Endothelial cell of umbilical vein (primary cell): ENCODE measurements around the gene SFTPB. TPM values are rescaled to one million over a fixed set of nuclear protein-coding genes. Genes with fewer than 3 reads are reported as not detected.

Experiments used
- BruUV-seq: library from RNA; stranded (reverse); fragments of 400-500 nt; replicated peaks from 2 replicates; lab custom pipeline; 2021; lab: Mats Ljungman, UMichigan
- CTCF ChIA-PET: fragments of 300-600, 350-600 bp; sonication (Branson Sonifier 250); formaldehyde crosslinking; loops from one replicate; lab custom pipeline; 2021; ENCODE audit warnings: antibody characterized with exemption, inconsistent platforms; lab: Charles Lee
- POLR2A ChIA-PET: fragments of 300-600, 350-600 bp; sonication (Branson Sonifier 250); formaldehyde crosslinking; loops from one replicate; lab custom pipeline; 2021; ENCODE audit warnings: antibody characterized with exemption, inconsistent platforms; lab: Charles Lee
- DNase-seq: peaks from one replicate; pipeline ENCODE4 v3.0.0-alpha.2; 2011; ENCODE audit warnings: low read depth, low spot score
- FAIRE-seq: peaks from 2 replicates; lab custom pipeline; 2011; peaks lifted over from hg19 to GRCh38; lab: Jason Lieb, UNC
- H2AFZ ChIP-seq: 2 replicates; pipeline ENCODE4 v1.6.0; 2012; ENCODE audit warnings: low read depth, low read length, control low read depth, inconsistent platforms
- H3K27ac ChIP-seq: 2 replicates; pipeline ENCODE4 v1.5.1; 2011; ENCODE audit warnings: low read depth, mild to moderate bottlenecking, control low read depth, low read length, moderate library complexity; ENCODE audit not compliant: insufficient read depth
- H3K27me3 ChIP-seq, 2 experiments: 2 replicates each; pipeline versions ENCODE4 v1.6.0 to v1.6.1; 2011; ENCODE audit warnings: low read length in 2 of 2, mixed read lengths in 1 of 2; ENCODE audit not compliant: control insufficient read depth in 2 of 2, insufficient read depth in 2 of 2
- H3K36me3 ChIP-seq, 2 experiments: 2 replicates in 1 of 2; 3 replicates in 1 of 2; pipeline ENCODE4 v1.5.1; 2011; ENCODE audit warnings: low read length in 2 of 2, mild to moderate bottlenecking in 1 of 2, moderate library complexity in 1 of 2; ENCODE audit not compliant: control insufficient read depth in 2 of 2, insufficient read depth in 2 of 2; ENCODE audit errors: extremely low read depth in 1 of 2
- H3K4me1 ChIP-seq: 3 replicates; pipeline ENCODE4 v1.5.1; 2011; ENCODE audit warnings: mild to moderate bottlenecking, low read length; ENCODE audit not compliant: control insufficient read depth, insufficient read depth; ENCODE audit errors: extremely low read depth
- H3K4me2 ChIP-seq: 2 replicates; pipeline ENCODE4 v1.6.1; 2011; ENCODE audit warnings: low read length, control low read depth, mixed read lengths; ENCODE audit not compliant: insufficient read depth
- H3K4me3 ChIP-seq, 3 experiments: fragments of 200-600 bp in 1 of 3; sonication (generic), shearing (Covaris generic) in 1 of 3; replicated peaks in 1 of 3; 2 replicates each; pipeline ENCODE4 v1.5.1; 2011 to 2016; ENCODE audit warnings: control low read depth in 3 of 3, low read length in 3 of 3, mild to moderate bottlenecking in 2 of 3, inconsistent platforms in 1 of 3, low read depth in 1 of 3, moderate library complexity in 1 of 3; ENCODE audit not compliant: insufficient read depth in 1 of 3
- H3K79me2 ChIP-seq: 2 replicates; pipeline ENCODE4 v1.6.0; 2012; ENCODE audit warnings: low read length, inconsistent platforms; ENCODE audit not compliant: control insufficient read depth, insufficient read depth
- H3K9ac ChIP-seq: replicated peaks from 2 replicates; pipeline ENCODE3; 2011; ENCODE audit warnings: low read length, control low read depth; ENCODE audit not compliant: insufficient read depth; ENCODE audit errors: extremely low read depth
- H3K9me1 ChIP-seq: replicated peaks from 3 replicates; pipeline ENCODE4 v1.6.0; 2011; ENCODE audit warnings: mild to moderate bottlenecking, low read length; ENCODE audit not compliant: control insufficient read depth, insufficient read depth; ENCODE audit errors: extremely low read depth
- H3K9me3 ChIP-seq: replicated peaks from 2 replicates; pipeline ENCODE4 v1.5.1; 2012; ENCODE audit warnings: low read length, inconsistent platforms; ENCODE audit not compliant: control insufficient read depth, insufficient read depth
- H4K20me1 ChIP-seq: replicated peaks from 2 replicates; pipeline ENCODE3; 2011; ENCODE audit warnings: mild to moderate bottlenecking, low read length; ENCODE audit not compliant: control insufficient read depth, insufficient read depth; ENCODE audit errors: extremely low read depth
- CTCF ChIP-seq, 2 donors: IDR thresholded peaks; 1 replicate in 1 of 2; 2 replicates in 1 of 2; pipeline ENCODE4 v1.5.1; 2011; ENCODE audit warnings: low read length in 2 of 2, mild to moderate bottlenecking in 2 of 2, moderate library complexity in 2 of 2, control low read depth in 1 of 2, inconsistent platforms in 1 of 2, low read depth in 1 of 2; ENCODE audit not compliant: insufficient read depth in 1 of 2; ENCODE audit errors: extremely low read depth in 1 of 2
- EZH2 ChIP-seq: IDR thresholded peaks from 2 replicates; pipeline ENCODE4 v1.6.1; 2012; ENCODE audit warnings: borderline replicate concordance, low read depth, mild to moderate bottlenecking, moderate library complexity, low read length, inconsistent platforms; ENCODE audit not compliant: severe bottlenecking
- FOS ChIP-seq: IDR thresholded peaks from 2 replicates; pipeline ENCODE4 v1.6.1; 2011; ENCODE audit warnings: mild to moderate bottlenecking, low read length, moderate library complexity, borderline replicate concordance; ENCODE audit not compliant: insufficient read depth
- GATA2 ChIP-seq: IDR thresholded peaks from 2 replicates; pipeline ENCODE4 v1.7.0; 2011; ENCODE audit warnings: low read depth, mild to moderate bottlenecking, moderate library complexity, mixed read lengths, low read length; ENCODE audit not compliant: insufficient read length, insufficient read depth
- JUN ChIP-seq: IDR thresholded peaks from 2 replicates; pipeline ENCODE4 v1.6.1; 2011; ENCODE audit warnings: borderline replicate concordance, low read depth; ENCODE audit not compliant: insufficient read length, insufficient read depth
- MAX ChIP-seq: IDR thresholded peaks from 2 replicates; pipeline ENCODE4 v1.6.1; 2011; ENCODE audit not compliant: insufficient read depth, insufficient read length
- MYC ChIP-seq: IDR thresholded peaks from one replicate; pipeline ENCODE4 v1.6.1; 2011; ENCODE audit warnings: mild to moderate bottlenecking, low read depth, low read length
- POLR2A ChIP-seq: IDR thresholded peaks from 2 replicates; pipeline ENCODE4 v1.6.1; 2012; ENCODE audit warnings: low read depth, mild to moderate bottlenecking, control low read depth, low read length
- POLR2AphosphoS5 ChIP-seq: IDR thresholded peaks from 2 replicates; pipeline ENCODE4 v1.6.1; 2012; ENCODE audit warnings: low read depth, mild to moderate bottlenecking, control low read depth, low read length, moderate library complexity; ENCODE audit not compliant: insufficient read depth
- dilution Hi-C: fragments of 300-500 bp; cut with MboI; formaldehyde crosslinking; loops from one replicate; pipeline ENCODE4 v1.15.0; 2019; ENCODE audit warnings: low sequenced_read_pairs; ENCODE audit not compliant: extremely low pct_ligation_motif_present
- intact Hi-C: fragments of 100-400 bp; cut with micrococcal nuclease; formaldehyde crosslinking; loops from one replicate; pipeline ENCODE4 v1.10.0; 2022
- polyA plus RNA-seq, 4 experiments: library from polyadenylated mRNA; depleted of rRNA in 3 of 4; stranded (reverse) in 3 of 4; unstranded in 1 of 4; fragments of >200 nt; gene quantifications; 2 replicates each; pipeline versions ENCODE4 v1.2.1 to v1.2.3, GENCODE V29; 2011 to 2012; ENCODE audit warnings: missing spikeins in 1 of 4
- total RNA-seq: library from RNA; stranded (reverse); gene quantifications from 2 replicates; pipeline ENCODE4 v1.2.3, GENCODE V29; 2021

Gene SFTPB
- total and polyA plus RNA-seq, 2 donors (not counting 3 experiments of a cell fraction or from before 2014, with no cell fraction given), result not detected

- Histone ChIP-seq H3K4me3 (no peak overlapping the region), H2AFZ (no peak overlapping the region), H3K9me1 (no peaks in the 10 kb centered on the region), H3K79me2 (no peaks in the 10 kb centered on the region), H3K27ac (no peak overlapping the region), H3K9ac (no peak overlapping the region), H3K4me2 (no peak overlapping the region), H3K36me3 (peaks cover 2 to 19% of the 10 kb centered on the region in 2 experiments), H3K9me3 (no peaks in the 10 kb centered on the region), H3K4me1 (peaks cover 16% of the 10 kb centered on the region), H3K27me3 (no peaks in the 10 kb centered on the region), H4K20me1 (no peaks in the 10 kb centered on the region)
- CTCF ChIA-PET, result interaction anchor here (2.5 to 4.2 kb wide), 2 partner anchors 10 to 54 kb away, joined by 8 to 138 read pairs; no protein-coding TSS in a partner anchor
- no TSS peak for BruUV-seq
- POLR2A ChIA-PET, result no interaction called here
- FAIRE-seq, result no peak
- TF ChIP-seq CTCF (IDR thresholded peaks at IDR 0.05; ENCODE audit: extremely low read depth in 1 of 2, insufficient read depth in 1 of 2, low read depth in 1 of 2, low read length in 2 of 2), result no peak
- TF ChIP-seq POLR2AphosphoS5, result no peak
- TF ChIP-seq MAX, result no peak
- no peak for TF ChIP-seq JUN
- TF ChIP-seq EZH2, result no peak
- TF ChIP-seq FOS, result no peak
- TF ChIP-seq GATA2, result no peak
- TF ChIP-seq MYC, result no peak
- no peak for TF ChIP-seq POLR2A
- intact Hi-C loops, result no loop called here
- DNase-seq, result no peak
- dilution Hi-C loops, result no loop called here
Observed at GRCh38 chr2:85651097-85651496, 16.9 kb downstream of the SFTPB start.
